ENCODE measurements around the gene NUP214.

- TF ChIP-seq CTCF (IDR thresholded peaks at IDR 0.05; ENCODE audit: low read depth, low read length, poor library complexity, severe bottlenecking): no peak
- no peak for TF ChIP-seq EZH2phosphoT487 (IDR thresholded peaks at IDR 0.05; ENCODE audit: borderline replicate concordance, low read length)
Observed at GRCh38 chr9:131185924-131186323, 60.5 kb downstream of the NUP214 start.
